ENCODE measurements around the gene AATF. TPM values are rescaled to one million over a fixed set of nuclear protein-coding genes. Genes with fewer than 3 reads are reported as not detected.

Gene AATF
- total and polyA plus RNA-seq, 2 of the 8 experiments (the other 6 are each of a cell fraction or from before 2014, with no cell fraction given), result 20.1 to 62.8 TPM

DNA sequence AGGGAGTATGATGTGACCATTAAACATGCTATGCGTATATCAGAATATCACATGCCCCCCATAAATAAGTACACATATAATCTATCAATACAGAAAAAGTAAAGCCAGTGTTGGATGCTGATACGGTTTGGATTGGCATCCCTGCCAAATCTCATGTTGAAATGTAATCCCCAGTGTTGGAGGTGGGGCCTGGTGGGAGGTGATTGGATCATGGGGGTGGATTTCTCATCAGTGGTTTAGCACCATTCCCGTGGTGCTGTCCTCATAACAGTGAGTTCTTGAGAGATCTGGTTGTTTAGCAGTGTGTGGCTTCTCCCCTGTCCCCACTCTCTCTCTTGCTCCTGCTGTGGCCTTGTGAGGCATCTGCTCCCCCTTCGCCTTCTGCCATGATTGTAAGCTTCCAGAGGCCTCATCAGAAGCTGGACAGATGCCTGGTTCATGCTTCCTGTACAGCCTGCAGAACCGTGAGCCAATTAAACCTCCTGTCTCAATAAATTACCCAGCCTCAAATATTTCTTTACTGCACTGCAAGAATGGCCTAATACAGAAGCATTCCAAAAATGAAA lies 88.9 kb downstream of the AATF start:
- no peak overlapping the region for H4K5ac ChIP-seq (ENCODE audit: insufficient read length, low read depth, low read length)
- no peak overlapping the region for H2BK12ac ChIP-seq (ENCODE audit: low read depth, low read length)
- no peak overlapping the region for H2BK15ac ChIP-seq (ENCODE audit: low read length)
- no peak overlapping the region for H3K4me2 ChIP-seq (ENCODE audit: insufficient read depth in 1 of 2, low read depth in 2 of 2, low read length in 2 of 2)
- H4K20me1 ChIP-seq (replicated peaks in 1 of 2; ENCODE audit: control insufficient read depth in 1 of 2, insufficient read depth in 2 of 2, low read length in 2 of 2), result no peaks in the 10 kb centered on the region
- H3K27me3 ChIP-seq (replicated peaks in 1 of 4; ENCODE audit: control insufficient read depth in 3 of 4, extremely low read depth in 1 of 4, insufficient read depth in 3 of 4, low read length in 3 of 4), result no peaks in the 10 kb centered on the region
- POLR2A ChIA-PET (ENCODE audit: partially characterized antibody), result no interaction called here
- H3K14ac ChIP-seq (ENCODE audit: insufficient read length), result no peak overlapping the region
- no peak overlapping the region for H3K4me3 ChIP-seq (ENCODE audit: extremely low read depth in 1 of 4, insufficient read depth in 2 of 4, low read depth in 3 of 4, low read length in 4 of 4)
- H3K23me2 ChIP-seq (ENCODE audit: low read depth, low read length), result no peaks in the 10 kb centered on the region
- 98% methylated on average over 5 of the region's 5 CpGs; no CpG with 5 or more reads in 1 of the 2 experiments for WGBS, 2 experiments (ENCODE audit: extremely low coverage in 1 of 2, insufficient coverage in 1 of 2, insufficient read length in 1 of 2, insufficient replicate concordance in 2 of 2, low coverage in 1 of 2, low lambda C conversion rate in 2 of 2, missing lambda C conversion rate in 1 of 2)
- peaks cover 2% of the 10 kb centered on the region; the same call in 1 of the 2 replicates for H3K79me1 ChIP-seq (ENCODE audit: low read depth, low read length)
- no peak overlapping the region for H2AFZ ChIP-seq (ENCODE audit: low read length)
- no peak overlapping the region for H3K56ac ChIP-seq (replicated peaks; ENCODE audit: insufficient read length, low read depth, low read length)
- H2AK5ac ChIP-seq (ENCODE audit: low read depth, low read length), result no peak overlapping the region
- CTCF ChIA-PET (ENCODE audit: partially characterized antibody), result interaction anchor here (1.9 kb wide), 1 partner anchor 10 kb away, joined by 5 read pairs; no protein-coding TSS in a partner anchor
- no peak overlapping the region for H2BK20ac ChIP-seq (ENCODE audit: low read length)
- peaks cover 0 to 3% (median under 1%) of the 10 kb centered on the region in 4 experiments; a peak in 1 of 7 replicates for H3K4me1 ChIP-seq (replicated peaks in 1 of 4; ENCODE audit: control insufficient read depth in 3 of 4, insufficient read depth in 4 of 4, low read length in 3 of 4)
- TF ChIP-seq SIN3A (conservative IDR thresholded peaks at IDR 0.05 in 1 of 2, IDR thresholded peaks at IDR 0.05 in 1 of 2; ENCODE audit: low read depth in 1 of 2, low read length in 2 of 2) (no peak), ATF2 (IDR thresholded peaks at IDR 0.05; ENCODE audit: low read length) (no peak), NRF1 (IDR thresholded peaks at IDR 0.05; ENCODE audit: low read depth, low read length) (no peak), TAF1 (IDR thresholded peaks at IDR 0.05; ENCODE audit: low read depth, low read length) (no peak), YY1 (IDR thresholded peaks at IDR 0.05; ENCODE audit: low read depth, low read length) (no peak), KDM1A (IDR thresholded peaks at IDR 0.05; ENCODE audit: borderline replicate concordance, low read length) (no peak), EZH2 (IDR thresholded peaks at IDR 0.05; ENCODE audit: low read depth, low read length, severe bottlenecking) (no peak), JUN (IDR thresholded peaks at IDR 0.05; ENCODE audit: low read depth, low read length) (no peak)
- TF ChIP-seq, protein P1, sequence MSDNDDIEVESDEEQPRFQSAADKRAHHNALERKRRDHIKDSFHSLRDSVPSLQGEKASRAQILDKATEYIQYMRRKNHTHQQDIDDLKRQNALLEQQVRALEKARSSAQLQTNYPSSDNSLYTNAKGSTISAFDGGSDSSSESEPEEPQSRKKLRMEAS (IDR thresholded peaks at IDR 0.05), result no peak
- no peak overlapping the region for H3K27ac ChIP-seq (ENCODE audit: low read depth, low read length)
- H3K9ac ChIP-seq (replicated peaks in 1 of 4; ENCODE audit: extremely low read depth in 1 of 4, low read depth in 3 of 4, low read length in 3 of 4), result no peak overlapping the region
- H3K18ac ChIP-seq (ENCODE audit: extremely low read depth, low read length), result 0 out of 2 replicates have a peak overlapping the region, but pooled peaks have one; percentile 13
- H4K91ac ChIP-seq (replicated peaks; ENCODE audit: insufficient read length, low read length), result no peak overlapping the region
- DNase-seq (ENCODE audit: low read depth in 1 of 2, low spot score in 2 of 2) (no peak), FAIRE-seq (no peak)
- no peak overlapping the region for H4K8ac ChIP-seq (ENCODE audit: extremely low read depth, insufficient read depth, low read length)
- no peaks in the 10 kb centered on the region; a peak in 2 of 8 replicates for H3K36me3 ChIP-seq (ENCODE audit: control insufficient read depth in 2 of 4, insufficient read depth in 4 of 4, low read length in 3 of 4)
- H2BK5ac ChIP-seq (ENCODE audit: low read depth, low read length), result no peak overlapping the region
- no peak overlapping the region for H3K4ac ChIP-seq (replicated peaks; ENCODE audit: insufficient read length, low read depth, low read length)
- no peak overlapping the region for H2BK120ac ChIP-seq (replicated peaks; ENCODE audit: low read depth, low read length)
- H3K9me3 ChIP-seq (ENCODE audit: insufficient read depth in 2 of 2, low read depth in 1 of 2, low read length in 1 of 2), result no peaks in the 10 kb centered on the region
- no peaks in the 10 kb centered on the region for H3K79me2 ChIP-seq (ENCODE audit: control insufficient read depth in 1 of 2, insufficient read depth in 2 of 2, low read length in 2 of 2)
- H3K23ac ChIP-seq (ENCODE audit: insufficient read length), result no peak overlapping the region

Measured in H1 (cell line).